ENCODE results near the gene LARP4B.

Gene LARP4B

DNA sequence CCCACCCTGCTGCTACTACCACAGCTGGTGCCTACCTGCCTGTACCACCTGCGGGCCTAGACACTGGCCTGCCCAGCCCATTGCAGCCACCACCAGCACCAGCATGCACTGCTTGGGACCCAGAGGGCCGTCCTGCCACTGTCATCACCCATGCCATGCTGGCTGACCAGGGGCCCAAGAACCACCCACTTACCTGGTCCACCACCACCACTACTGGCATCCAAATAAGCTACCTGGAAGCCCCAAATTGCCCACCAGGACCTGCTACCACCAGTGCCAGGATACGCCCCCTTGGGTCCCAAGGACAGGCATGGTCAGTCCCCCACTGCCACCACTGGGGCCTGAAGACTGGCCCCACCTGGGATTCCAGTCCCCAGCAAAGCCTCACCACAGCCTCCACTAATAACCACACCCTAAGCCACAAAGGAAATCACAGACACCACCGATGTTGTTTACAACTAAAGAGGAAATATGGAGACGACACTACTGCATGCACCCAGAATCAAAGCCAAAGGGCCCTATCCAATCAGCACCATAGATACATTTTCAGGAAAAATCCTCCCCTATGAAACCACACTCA, 171.5 kb downstream of the LARP4B start:
- DNase-seq: no peak
